HG03432 (cell line): Measurements from ENCODE around the gene KCND2.
A peak's percentile ranks its signal among the peaks of the same experiment; 100 is the strongest.
"Not testable (repeated sequence)": the region's sequence is repeated elsewhere in the genome, so short reads cannot be mapped to it uniquely, and the experiment has no call there.

Experiments used
- ATAC-seq: cut with Tn5 transposase; IDR thresholded peaks from one replicate; pipeline ENCODE4 v1.9.1; 2021; ENCODE audit warnings: mild to moderate bottlenecking, moderate library complexity; ENCODE audit not compliant: unreplicated experiment

The KCND2 gene

GRCh38 chr7:120578657-120579056 lies 305.7 kb downstream of the KCND2 start:
- not testable (repeated sequence) for ATAC-seq

GRCh38 chr7:120582916-120583315 lies 309.9 kb downstream of the KCND2 start:
- no peak for ATAC-seq

GRCh38 chr7:120583899-120584586 lies 311.1 kb downstream of the KCND2 start:
- ATAC-seq = no peak

- no peak for ATAC-seq
Measured at GRCh38 chr7:120586571-120586970, 313.6 kb downstream of the KCND2 start.

GRCh38 chr7:120587243-120587642 lies 314.3 kb downstream of the KCND2 start:
- ATAC-seq = no peak

- no peak for ATAC-seq
Measured at GRCh38 chr7:120588416-120588815, 315.4 kb downstream of the KCND2 start.

- no peak for ATAC-seq
Measured at GRCh38 chr7:120588862-120589261, 315.9 kb downstream of the KCND2 start.

- ATAC-seq = no peak
Measured at GRCh38 chr7:120600607-120601006, 327.6 kb downstream of the KCND2 start.

GRCh38 chr7:120603366-120603765 lies 330.4 kb downstream of the KCND2 start:
- no peak for ATAC-seq

GRCh38 chr7:120609136-120609753 lies 336.3 kb downstream of the KCND2 start:
- ATAC-seq = no peak

- no peak for ATAC-seq
Measured at GRCh38 chr7:120611975-120612374, 339.0 kb downstream of the KCND2 start.

GRCh38 chr7:120615703-120616102 lies 342.7 kb downstream of the KCND2 start:
- ATAC-seq = peak; percentile 65

GRCh38 chr7:120617275-120617674 lies 344.3 kb downstream of the KCND2 start:
- peak; percentile 64 for ATAC-seq

GRCh38 chr7:120628251-120628650 lies 355.3 kb downstream of the KCND2 start:
- no peak for ATAC-seq

- no peak for ATAC-seq
Measured at GRCh38 chr7:120639884-120640283, 366.9 kb downstream of the KCND2 start.

GRCh38 chr7:120645966-120646365 lies 373.0 kb downstream of the KCND2 start:
- no peak for ATAC-seq

GRCh38 chr7:120654241-120654640 lies 381.3 kb downstream of the KCND2 start:
- no peak for ATAC-seq

- ATAC-seq = no peak
Measured at GRCh38 chr7:120658516-120658915, 385.5 kb downstream of the KCND2 start.

- ATAC-seq = no peak
Measured at GRCh38 chr7:120662291-120662690, 389.3 kb downstream of the KCND2 start.

GRCh38 chr7:120665068-120665467 lies 392.1 kb downstream of the KCND2 start:
- no peak for ATAC-seq

- ATAC-seq = no peak
Measured at GRCh38 chr7:120675076-120675475, 402.1 kb downstream of the KCND2 start.

GRCh38 chr7:120677535-120677934 lies 404.6 kb downstream of the KCND2 start:
- ATAC-seq = no peak

GRCh38 chr7:120680985-120681384 lies 408.0 kb downstream of the KCND2 start:
- no peak for ATAC-seq
